HepG2 (cell line): ENCODE measurements around the gene SRF.

Experiments
- CREM ChIP-seq, 2 experiments: sonication (generic) in 1 of 2; formaldehyde crosslinking in 1 of 2; IDR thresholded peaks; 2 replicates each; pipeline versions ENCODE4 v1.4.0 to v1.6.1; 2016 to 2020; ENCODE audit warnings: antibody characterized with exemption in 1 of 2, mild to moderate bottlenecking in 1 of 2, missing genetic modification reagents in 1 of 2
- EZH2 ChIP-seq: conservative IDR thresholded peaks from 2 replicates; pipeline ENCODE4 v1.6.1; 2012; ENCODE audit warnings: mild to moderate bottlenecking, low read depth, low read length, moderate library complexity
- HDAC2 ChIP-seq: sonication (generic); formaldehyde crosslinking; IDR thresholded peaks from 2 replicates; pipeline ENCODE4 v1.4.0; 2020; ENCODE audit warnings: missing genetic modification reagents
- NPAS2 ChIP-seq: sonication (generic); formaldehyde crosslinking; IDR thresholded peaks from 2 replicates; pipeline ENCODE4 v1.8.0; 2022; ENCODE audit warnings: mild to moderate bottlenecking, missing genetic modification reagents, borderline replicate concordance
- PCBP1 ChIP-seq: fragments of 200-400 bp; formaldehyde crosslinking; IDR thresholded peaks from 2 replicates; pipeline ENCODE4 v1.6.1; 2017; ENCODE audit warnings: mild to moderate bottlenecking, low read depth, low read length, borderline replicate concordance
- PHF20 ChIP-seq: sonication (generic); formaldehyde crosslinking; IDR thresholded peaks from 2 replicates; pipeline ENCODE4 v1.5.0; 2020; ENCODE audit warnings: mild to moderate bottlenecking, missing genetic modification reagents
- POLR2A ChIP-seq, 2 experiments: IDR thresholded peaks; 2 replicates each; pipeline ENCODE4 v1.6.1; 2011; ENCODE audit warnings: low read depth in 2 of 2, low read length in 2 of 2, mild to moderate bottlenecking in 1 of 2, moderate library complexity in 1 of 2; ENCODE audit not compliant: insufficient read depth in 1 of 2
- POLR2AphosphoS5 ChIP-seq: IDR thresholded peaks from 2 replicates; pipeline ENCODE4 v1.6.1; 2012; ENCODE audit warnings: low read depth, low read length
- TBX2 ChIP-seq: sonication (generic); formaldehyde crosslinking; IDR thresholded peaks from 2 replicates; pipeline ENCODE4 v1.5.0; 2020; ENCODE audit warnings: missing genetic modification reagents, mild to moderate bottlenecking, borderline replicate concordance
- YEATS2 ChIP-seq: sonication (generic); formaldehyde crosslinking; IDR thresholded peaks from 2 replicates; pipeline ENCODE4 v1.4.0; 2020; ENCODE audit warnings: missing genetic modification reagents, borderline replicate concordance
- TF ChIP-seq, protein P1 (sequence below): sonication (generic); formaldehyde crosslinking; IDR thresholded peaks from 2 replicates; pipeline ENCODE4 v1.5.1; 2020; ENCODE audit warnings: missing genetic modification reagents, mild to moderate bottlenecking, borderline replicate concordance
- TF ChIP-seq, protein P2 (sequence below): sonication (generic); formaldehyde crosslinking; IDR thresholded peaks from 2 replicates; pipeline ENCODE4 v1.5.0; 2020; ENCODE audit warnings: mild to moderate bottlenecking, missing genetic modification reagents, moderate library complexity
- TF ChIP-seq, protein P3 (sequence below): sonication (generic); formaldehyde crosslinking; IDR thresholded peaks from 2 replicates; pipeline ENCODE4 v1.8.0; 2022; ENCODE audit warnings: mild to moderate bottlenecking, missing genetic modification reagents, moderate library complexity

DNA sequence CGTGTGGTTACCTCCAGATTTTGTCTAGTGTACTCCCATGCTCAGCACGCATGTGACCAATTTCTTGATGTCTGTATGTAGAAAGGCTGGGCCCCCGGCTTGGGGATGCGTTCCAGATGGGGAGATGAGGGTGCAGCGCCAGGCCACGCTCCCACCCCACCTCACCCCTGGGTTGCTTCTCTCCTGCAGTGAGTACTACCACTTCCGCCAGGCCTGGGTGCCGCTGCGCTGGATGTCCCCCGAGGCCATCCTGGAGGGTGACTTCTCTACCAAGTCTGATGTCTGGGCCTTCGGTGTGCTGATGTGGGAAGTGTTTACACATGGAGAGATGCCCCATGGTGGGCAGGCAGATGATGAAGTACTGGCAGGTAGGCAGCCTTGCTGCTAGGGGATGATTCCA is 11.5 kb upstream of the SRF start:
- TF ChIP-seq, protein P1, sequence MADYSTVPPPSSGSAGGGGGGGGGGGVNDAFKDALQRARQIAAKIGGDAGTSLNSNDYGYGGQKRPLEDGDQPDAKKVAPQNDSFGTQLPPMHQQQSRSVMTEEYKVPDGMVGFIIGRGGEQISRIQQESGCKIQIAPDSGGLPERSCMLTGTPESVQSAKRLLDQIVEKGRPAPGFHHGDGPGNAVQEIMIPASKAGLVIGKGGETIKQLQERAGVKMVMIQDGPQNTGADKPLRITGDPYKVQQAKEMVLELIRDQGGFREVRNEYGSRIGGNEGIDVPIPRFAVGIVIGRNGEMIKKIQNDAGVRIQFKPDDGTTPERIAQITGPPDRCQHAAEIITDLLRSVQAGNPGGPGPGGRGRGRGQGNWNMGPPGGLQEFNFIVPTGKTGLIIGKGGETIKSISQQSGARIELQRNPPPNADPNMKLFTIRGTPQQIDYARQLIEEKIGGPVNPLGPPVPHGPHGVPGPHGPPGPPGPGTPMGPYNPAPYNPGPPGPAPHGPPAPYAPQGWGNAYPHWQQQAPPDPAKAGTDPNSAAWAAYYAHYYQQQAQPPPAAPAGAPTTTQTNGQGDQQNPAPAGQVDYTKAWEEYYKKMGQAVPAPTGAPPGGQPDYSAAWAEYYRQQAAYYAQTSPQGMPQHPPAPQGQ (CRISPR knock-in tag): no peak
- TF ChIP-seq, protein P2, sequence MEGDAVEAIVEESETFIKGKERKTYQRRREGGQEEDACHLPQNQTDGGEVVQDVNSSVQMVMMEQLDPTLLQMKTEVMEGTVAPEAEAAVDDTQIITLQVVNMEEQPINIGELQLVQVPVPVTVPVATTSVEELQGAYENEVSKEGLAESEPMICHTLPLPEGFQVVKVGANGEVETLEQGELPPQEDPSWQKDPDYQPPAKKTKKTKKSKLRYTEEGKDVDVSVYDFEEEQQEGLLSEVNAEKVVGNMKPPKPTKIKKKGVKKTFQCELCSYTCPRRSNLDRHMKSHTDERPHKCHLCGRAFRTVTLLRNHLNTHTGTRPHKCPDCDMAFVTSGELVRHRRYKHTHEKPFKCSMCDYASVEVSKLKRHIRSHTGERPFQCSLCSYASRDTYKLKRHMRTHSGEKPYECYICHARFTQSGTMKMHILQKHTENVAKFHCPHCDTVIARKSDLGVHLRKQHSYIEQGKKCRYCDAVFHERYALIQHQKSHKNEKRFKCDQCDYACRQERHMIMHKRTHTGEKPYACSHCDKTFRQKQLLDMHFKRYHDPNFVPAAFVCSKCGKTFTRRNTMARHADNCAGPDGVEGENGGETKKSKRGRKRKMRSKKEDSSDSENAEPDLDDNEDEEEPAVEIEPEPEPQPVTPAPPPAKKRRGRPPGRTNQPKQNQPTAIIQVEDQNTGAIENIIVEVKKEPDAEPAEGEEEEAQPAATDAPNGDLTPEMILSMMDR (CRISPR knock-in tag): no peak
- TF ChIP-seq PCBP1: no peak
- TF ChIP-seq POLR2A (IDR thresholded peaks at IDR 0.05; ENCODE audit: insufficient read depth in 1 of 2, low read depth in 2 of 2, low read length in 2 of 2): no peak
- TF ChIP-seq TBX2 (CRISPR knock-in tag): no peak
- TF ChIP-seq EZH2: no peak
- TF ChIP-seq NPAS2: no peak
- TF ChIP-seq POLR2AphosphoS5: no peak
- no peak for TF ChIP-seq YEATS2 (CRISPR knock-in tag)
- no peak for TF ChIP-seq CREM (IDR thresholded peaks at IDR 0.05)
- no peak for TF ChIP-seq CREM (CRISPR knock-in tag; IDR thresholded peaks at IDR 0.05)
- TF ChIP-seq, protein P3, sequence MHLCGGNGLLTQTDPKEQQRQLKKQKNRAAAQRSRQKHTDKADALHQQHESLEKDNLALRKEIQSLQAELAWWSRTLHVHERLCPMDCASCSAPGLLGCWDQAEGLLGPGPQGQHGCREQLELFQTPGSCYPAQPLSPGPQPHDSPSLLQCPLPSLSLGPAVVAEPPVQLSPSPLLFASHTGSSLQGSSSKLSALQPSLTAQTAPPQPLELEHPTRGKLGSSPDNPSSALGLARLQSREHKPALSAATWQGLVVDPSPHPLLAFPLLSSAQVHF (CRISPR knock-in tag): no peak
- TF ChIP-seq PHF20 (CRISPR knock-in tag): no peak
- no peak for TF ChIP-seq HDAC2
